Measurements from ENCODE around the gene SLC39A11. TPM values are rescaled to one million over a fixed set of nuclear protein-coding genes. Genes with fewer than 3 reads are reported as not detected.
"Not testable (repeated sequence)": the region's sequence is repeated elsewhere in the genome, so short reads cannot be mapped to it uniquely, and the experiment has no call there.

The SLC39A11 gene
- total RNA-seq, 1 experiment from 2014 or later: 56.1 TPM

DNA sequence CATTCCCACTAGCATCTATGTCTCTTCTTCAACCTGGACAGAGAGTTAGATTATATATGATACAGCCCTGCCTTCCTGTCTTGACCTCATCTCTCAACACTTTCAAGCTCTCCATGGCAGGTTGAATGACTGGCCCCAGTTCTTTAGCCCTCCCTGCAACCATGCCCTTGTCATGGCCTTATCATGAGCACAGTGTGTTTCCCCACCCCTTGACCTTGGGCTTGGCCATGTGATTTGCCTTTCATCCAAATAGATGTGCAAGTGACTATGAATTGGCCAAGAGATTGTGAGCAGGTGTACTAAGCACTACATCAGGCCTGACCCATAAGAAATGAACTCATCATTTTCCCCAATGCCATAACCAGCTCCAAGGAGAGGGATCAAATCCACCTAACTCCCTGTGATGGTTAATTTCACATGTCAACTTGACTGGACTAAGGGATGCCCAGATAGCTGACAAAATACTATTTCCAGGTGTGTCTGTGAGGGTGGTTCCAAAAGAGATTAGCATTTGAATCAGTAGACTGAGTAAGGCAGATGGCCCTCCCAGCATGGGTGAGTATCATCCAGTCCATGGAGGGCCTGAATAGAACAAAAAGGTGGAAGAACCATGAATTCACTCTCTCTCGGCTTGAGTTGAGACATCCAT, 97.4 kb downstream of the SLC39A11 start:
- Histone ChIP-seq H3K27me3 (ENCODE audit: control insufficient read depth, insufficient read depth, low read length) (no peaks in the 10 kb centered on the region), H3K27ac (ENCODE audit: low read length) (no peak overlapping the region), H3K36me3 (ENCODE audit: control insufficient read depth, insufficient read depth, low read length) (no peaks in the 10 kb centered on the region), H3K9me3 (ENCODE audit: control insufficient read depth, insufficient read depth, low read depth, low read length) (no peaks in the 10 kb centered on the region), H3K4me1 (ENCODE audit: control insufficient read depth, insufficient read depth, low read length) (0 out of 2 replicates have a peak, but pooled peaks cover 4% of the 10 kb centered on the region), H3K4me3 (ENCODE audit: low read depth in 2 of 2, low read length in 2 of 2) (no peak overlapping the region)
- CTCF ChIA-PET: interaction anchor here (0.8 kb wide), 1 partner anchor 195 kb away, joined by 3 read pairs; no protein-coding TSS in a partner anchor
- ATAC-seq (no peak), DNase-seq (ENCODE audit: low read depth, low spot score) (no peak)
- TF ChIP-seq, protein P1, sequence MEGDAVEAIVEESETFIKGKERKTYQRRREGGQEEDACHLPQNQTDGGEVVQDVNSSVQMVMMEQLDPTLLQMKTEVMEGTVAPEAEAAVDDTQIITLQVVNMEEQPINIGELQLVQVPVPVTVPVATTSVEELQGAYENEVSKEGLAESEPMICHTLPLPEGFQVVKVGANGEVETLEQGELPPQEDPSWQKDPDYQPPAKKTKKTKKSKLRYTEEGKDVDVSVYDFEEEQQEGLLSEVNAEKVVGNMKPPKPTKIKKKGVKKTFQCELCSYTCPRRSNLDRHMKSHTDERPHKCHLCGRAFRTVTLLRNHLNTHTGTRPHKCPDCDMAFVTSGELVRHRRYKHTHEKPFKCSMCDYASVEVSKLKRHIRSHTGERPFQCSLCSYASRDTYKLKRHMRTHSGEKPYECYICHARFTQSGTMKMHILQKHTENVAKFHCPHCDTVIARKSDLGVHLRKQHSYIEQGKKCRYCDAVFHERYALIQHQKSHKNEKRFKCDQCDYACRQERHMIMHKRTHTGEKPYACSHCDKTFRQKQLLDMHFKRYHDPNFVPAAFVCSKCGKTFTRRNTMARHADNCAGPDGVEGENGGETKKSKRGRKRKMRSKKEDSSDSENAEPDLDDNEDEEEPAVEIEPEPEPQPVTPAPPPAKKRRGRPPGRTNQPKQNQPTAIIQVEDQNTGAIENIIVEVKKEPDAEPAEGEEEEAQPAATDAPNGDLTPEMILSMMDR (IDR thresholded peaks at IDR 0.05): no peak
- TF ChIP-seq REST (IDR thresholded peaks at IDR 0.05; ENCODE audit: insufficient read depth in 1 of 2, low read depth in 2 of 2, low read length in 1 of 2): no peak
- TF ChIP-seq POLR2AphosphoS5 (IDR thresholded peaks at IDR 0.05; ENCODE audit: low read depth, low read length): no peak
- no peak for TF ChIP-seq SIN3A (IDR thresholded peaks at IDR 0.05; ENCODE audit: borderline replicate concordance, insufficient read depth, low read depth, low read length)
- no peak for TF ChIP-seq TCF7L2 (IDR thresholded peaks at IDR 0.05; ENCODE audit: low read depth, low read length)
- in situ Hi-C loops (cut with HindIII; ENCODE audit: low pct_unique_long_range_greater_than_20kb, low sequenced_read_pairs) (no loop called here), intact Hi-C loops (cut with micrococcal nuclease; ENCODE audit: unreplicated experiment) (loop anchor here (10.0 kb wide), 1 partner anchor 100 kb away; the partner anchor contains the start of gene SLC39A11)
- POLR2A ChIA-PET: no interaction called here
- BruUV-seq (replicated peaks): no TSS peak

DNA sequence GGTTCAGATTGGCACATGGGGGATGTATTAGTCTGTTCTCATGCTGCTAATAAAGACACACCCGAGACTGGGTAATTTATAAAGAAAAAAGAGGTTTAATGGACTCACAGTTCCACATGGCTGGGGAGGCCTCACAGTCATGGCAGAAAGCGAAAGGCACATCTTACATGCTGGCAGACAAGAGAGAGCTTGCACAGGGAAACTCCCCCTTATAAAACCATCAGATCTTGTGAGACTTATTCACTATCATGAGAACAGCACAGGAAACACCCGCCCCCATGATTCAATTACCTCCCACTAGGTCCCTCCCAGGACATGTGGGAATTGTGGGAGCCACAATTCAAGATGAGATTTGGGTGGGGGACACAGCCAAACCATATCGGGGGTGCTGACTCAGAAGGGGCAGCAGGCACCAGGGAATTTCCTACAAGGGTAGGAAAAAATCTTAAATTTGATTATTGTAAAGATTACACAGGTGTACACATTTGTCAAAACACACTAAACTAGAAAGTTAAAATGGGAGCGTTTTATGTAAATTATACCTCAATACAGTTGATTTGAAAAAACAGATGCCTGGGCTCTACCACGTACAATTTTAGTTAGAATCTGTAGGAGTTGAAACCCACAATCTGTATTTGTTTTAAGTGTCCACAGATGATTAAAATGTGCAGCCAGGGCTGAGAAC, 99.6 kb downstream of the SLC39A11 start:
- H3K36me3 ChIP-seq (ENCODE audit: control insufficient read depth, insufficient read depth, low read length); CTCF ChIA-PET; H3K9me3 ChIP-seq (ENCODE audit: control insufficient read depth, insufficient read depth, low read depth, low read length); H3K27me3 ChIP-seq (ENCODE audit: control insufficient read depth, insufficient read depth, low read length); BruUV-seq (replicated peaks); in situ Hi-C loops (cut with HindIII; ENCODE audit: low pct_unique_long_range_greater_than_20kb, low sequenced_read_pairs); H3K27ac ChIP-seq (ENCODE audit: low read length); DNase-seq (ENCODE audit: low read depth, low spot score); H3K4me3 ChIP-seq (ENCODE audit: low read depth in 2 of 2, low read length in 2 of 2); H3K4me1 ChIP-seq (ENCODE audit: control insufficient read depth, insufficient read depth, low read length); ATAC-seq: not testable (repeated sequence)
- POLR2A ChIA-PET: interaction anchor here (0.6 kb wide), 1 partner anchor 150 kb away, joined by 5 read pairs; no protein-coding TSS in a partner anchor
- intact Hi-C loops (cut with micrococcal nuclease; ENCODE audit: unreplicated experiment): loop anchor here (10.0 kb wide), 1 partner anchor 102 kb away; the partner anchor contains the start of gene SLC39A11

DNA sequence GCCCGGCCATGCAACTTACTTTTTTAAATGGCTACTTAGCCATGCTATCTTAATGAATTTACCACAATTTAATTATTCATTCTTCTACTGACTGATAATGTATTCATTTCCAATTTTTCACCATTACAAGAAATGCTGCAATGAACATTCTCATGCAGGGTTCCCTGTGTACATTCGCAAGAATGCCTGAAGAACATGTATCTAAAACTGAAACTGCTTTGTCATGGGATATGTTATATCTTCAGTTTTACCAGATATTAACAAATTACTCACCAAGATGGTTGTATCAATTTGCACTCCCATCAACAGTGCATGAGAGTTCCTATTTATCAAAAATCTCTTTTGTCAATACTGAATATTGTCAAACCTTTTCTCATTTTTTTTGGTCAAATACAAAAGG, 100.8 kb downstream of the SLC39A11 start:
- no peak overlapping the region for H3K4me3 ChIP-seq (ENCODE audit: low read depth in 2 of 2, low read length in 2 of 2)
- no peak for TF ChIP-seq SIN3A (IDR thresholded peaks at IDR 0.05; ENCODE audit: borderline replicate concordance, insufficient read depth, low read depth, low read length)
- no peak for TF ChIP-seq REST (IDR thresholded peaks at IDR 0.05; ENCODE audit: insufficient read depth in 1 of 2, low read depth in 2 of 2, low read length in 1 of 2)
- TF ChIP-seq TCF7L2 (IDR thresholded peaks at IDR 0.05; ENCODE audit: low read depth, low read length): no peak
- TF ChIP-seq, protein P1 (IDR thresholded peaks at IDR 0.05): no peak
- no peak for TF ChIP-seq POLR2AphosphoS5 (IDR thresholded peaks at IDR 0.05; ENCODE audit: low read depth, low read length)
- CTCF ChIA-PET: no interaction called here
- BruUV-seq (replicated peaks): no TSS peak
- no peak overlapping the region for H3K27ac ChIP-seq (ENCODE audit: low read length)
- H3K36me3 ChIP-seq (ENCODE audit: control insufficient read depth, insufficient read depth, low read length): no peaks in the 10 kb centered on the region
- in situ Hi-C loops (cut with HindIII; ENCODE audit: low pct_unique_long_range_greater_than_20kb, low sequenced_read_pairs) (no loop called here), intact Hi-C loops (cut with micrococcal nuclease; ENCODE audit: unreplicated experiment) (loop anchor here (10.0 kb wide), 1 partner anchor 103 kb away; the partner anchor contains the start of gene SLC39A11)
- ATAC-seq (no peak), DNase-seq (ENCODE audit: low read depth, low spot score) (no peak)
- H3K4me1 ChIP-seq (ENCODE audit: control insufficient read depth, insufficient read depth, low read length): no peaks in the 10 kb centered on the region
- no peaks in the 10 kb centered on the region for H3K9me3 ChIP-seq (ENCODE audit: control insufficient read depth, insufficient read depth, low read depth, low read length)
- POLR2A ChIA-PET: no interaction called here
- H3K27me3 ChIP-seq (ENCODE audit: control insufficient read depth, insufficient read depth, low read length): no peaks in the 10 kb centered on the region

Measured in Panc1 (cell line).